ENCODE data around the gene ADAM10. TPM values are rescaled to one million over a fixed set of nuclear protein-coding genes. Genes with fewer than 3 reads are reported as not detected.

The ADAM10 gene
- total and polyA plus RNA-seq, 2 of the 8 experiments (the other 6 are each of a cell fraction or from before 2014, with no cell fraction given), result 46.5 to 163 TPM

DNA sequence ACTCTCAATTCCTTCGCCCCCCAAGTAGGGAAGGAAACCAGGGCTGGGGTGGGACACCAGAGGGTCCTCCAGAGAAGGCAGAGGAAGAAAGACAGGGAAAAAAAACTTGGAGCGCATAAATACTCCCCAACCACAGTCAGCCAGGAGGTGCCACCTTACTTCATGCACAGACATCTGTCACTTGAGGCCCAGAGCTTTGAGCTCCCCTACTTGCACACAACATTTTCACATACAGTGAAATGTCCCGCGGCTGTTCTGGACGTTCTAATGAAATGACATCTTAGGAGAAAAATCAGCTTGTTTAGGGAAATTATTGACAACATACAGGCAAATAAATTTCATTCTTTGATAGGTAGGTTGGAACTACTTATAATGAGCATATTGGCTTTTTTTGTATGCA is 204.8 kb downstream of the ADAM10 start:
- H2AFZ ChIP-seq (ENCODE audit: low read length), result no peak overlapping the region
- no peak overlapping the region for H3K4me3 ChIP-seq (ENCODE audit: extremely low read depth in 1 of 4, insufficient read depth in 2 of 4, low read depth in 3 of 4, low read length in 4 of 4)
- no peak overlapping the region for H3K18ac ChIP-seq (ENCODE audit: extremely low read depth, low read length)
- H3K9me3 ChIP-seq (ENCODE audit: insufficient read depth in 2 of 2, low read depth in 1 of 2, low read length in 1 of 2), result no peaks in the 10 kb centered on the region
- no peak overlapping the region for H4K8ac ChIP-seq (ENCODE audit: extremely low read depth, insufficient read depth, low read length)
- no peak overlapping the region for H3K23ac ChIP-seq (ENCODE audit: insufficient read length)
- no peak for TF ChIP-seq ATF2 (IDR thresholded peaks at IDR 0.05; ENCODE audit: low read length)
- TF ChIP-seq SIX5 (IDR thresholded peaks at IDR 0.05; ENCODE audit: low read depth, low read length), result no peak
- TF ChIP-seq, protein P1, sequence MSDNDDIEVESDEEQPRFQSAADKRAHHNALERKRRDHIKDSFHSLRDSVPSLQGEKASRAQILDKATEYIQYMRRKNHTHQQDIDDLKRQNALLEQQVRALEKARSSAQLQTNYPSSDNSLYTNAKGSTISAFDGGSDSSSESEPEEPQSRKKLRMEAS (IDR thresholded peaks at IDR 0.05), result no peak
- TF ChIP-seq YY1 (IDR thresholded peaks at IDR 0.05; ENCODE audit: low read depth, low read length), result no peak
- no peak for TF ChIP-seq CEBPB (IDR thresholded peaks at IDR 0.05; ENCODE audit: low read depth, low read length)
- no peak for TF ChIP-seq SP4 (IDR thresholded peaks at IDR 0.05; ENCODE audit: low read length)
- TF ChIP-seq SUZ12 (IDR thresholded peaks at IDR 0.05; ENCODE audit: low read length), result no peak
- TF ChIP-seq CBX8 (IDR thresholded peaks at IDR 0.05; ENCODE audit: borderline replicate concordance, low read depth, low read length), result no peak
- TF ChIP-seq KDM1A (IDR thresholded peaks at IDR 0.05; ENCODE audit: borderline replicate concordance, low read length), result no peak
- no peak for TF ChIP-seq KDM5A (IDR thresholded peaks at IDR 0.05; ENCODE audit: low read length)
- no peak for TF ChIP-seq POU5F1 (IDR thresholded peaks at IDR 0.05; ENCODE audit: low read depth, low read length)
- no peak for TF ChIP-seq POLR2AphosphoS5 (IDR thresholded peaks at IDR 0.05; ENCODE audit: low read depth, low read length)
- no peak overlapping the region for H3K4me2 ChIP-seq (ENCODE audit: insufficient read depth in 1 of 2, low read depth in 2 of 2, low read length in 2 of 2)
- H3K79me2 ChIP-seq (ENCODE audit: control insufficient read depth in 1 of 2, insufficient read depth in 2 of 2, low read length in 2 of 2), result no peaks in the 10 kb centered on the region
- no peak overlapping the region for H3K56ac ChIP-seq (replicated peaks; ENCODE audit: insufficient read length, low read depth, low read length)
- H3K23me2 ChIP-seq (ENCODE audit: low read depth, low read length), result no peaks in the 10 kb centered on the region
- DNase-seq (ENCODE audit: low read depth in 1 of 2, low spot score in 2 of 2), result no peak
- H3K4ac ChIP-seq (replicated peaks; ENCODE audit: insufficient read length, low read depth, low read length), result no peak overlapping the region
- H2BK12ac ChIP-seq (ENCODE audit: low read depth, low read length), result no peak overlapping the region
- H3K36me3 ChIP-seq (ENCODE audit: control insufficient read depth in 2 of 4, insufficient read depth in 4 of 4, low read length in 3 of 4), result no peaks in the 10 kb centered on the region
- H3K79me1 ChIP-seq (ENCODE audit: low read depth, low read length), result no peaks in the 10 kb centered on the region
- H2BK5ac ChIP-seq (ENCODE audit: low read depth, low read length), result no peak overlapping the region
- CTCF ChIA-PET (ENCODE audit: partially characterized antibody), result interaction anchor here (0.6 kb wide), 1 partner anchor 75 kb away, joined by 3 read pairs; no protein-coding TSS in a partner anchor
- no peak overlapping the region for H2BK15ac ChIP-seq (ENCODE audit: low read length)
- no peak overlapping the region for H3K27ac ChIP-seq (ENCODE audit: low read depth, low read length)
- POLR2A ChIA-PET (ENCODE audit: partially characterized antibody), result no interaction called here
- no peak overlapping the region for H4K5ac ChIP-seq (ENCODE audit: insufficient read length, low read depth, low read length)
- H2AK5ac ChIP-seq (ENCODE audit: low read depth, low read length), result no peak overlapping the region
- no peak overlapping the region for H4K91ac ChIP-seq (replicated peaks; ENCODE audit: insufficient read length, low read length)
- H3K14ac ChIP-seq (ENCODE audit: insufficient read length), result no peak overlapping the region
- WGBS, 2 experiments (ENCODE audit: extremely low coverage in 1 of 2, insufficient coverage in 1 of 2, insufficient read length in 1 of 2, insufficient replicate concordance in 2 of 2, low coverage in 1 of 2, low lambda C conversion rate in 2 of 2, missing lambda C conversion rate in 1 of 2), result 99% methylated on average over 5 of the region's 5 CpGs; no CpG with 5 or more reads in 1 of the 2 experiments
- no peaks in the 10 kb centered on the region for H3K27me3 ChIP-seq (replicated peaks in 1 of 4; ENCODE audit: control insufficient read depth in 3 of 4, extremely low read depth in 1 of 4, insufficient read depth in 3 of 4, low read length in 3 of 4)
- H3K9ac ChIP-seq (replicated peaks in 1 of 4; ENCODE audit: extremely low read depth in 1 of 4, low read depth in 3 of 4, low read length in 3 of 4), result no peak overlapping the region
- no peak for FAIRE-seq
- H2BK120ac ChIP-seq (replicated peaks; ENCODE audit: low read depth, low read length), result no peak overlapping the region
- H4K20me1 ChIP-seq (replicated peaks in 1 of 2; ENCODE audit: control insufficient read depth in 1 of 2, insufficient read depth in 2 of 2, low read length in 2 of 2), result no peaks in the 10 kb centered on the region
- no peaks in the 10 kb centered on the region for H3K4me1 ChIP-seq (replicated peaks in 1 of 4; ENCODE audit: control insufficient read depth in 3 of 4, insufficient read depth in 4 of 4, low read length in 3 of 4)
- H2BK20ac ChIP-seq (ENCODE audit: low read length), result no peak overlapping the region

All from H1 (cell line).